Heart right ventricle (tissue), 16 donors: ENCODE data around the gene OXTR. TPM values are rescaled to one million over a fixed set of nuclear protein-coding genes. Genes with fewer than 3 reads are reported as not detected.

Experiments
- ATAC-seq, 8 donors: fragments of 200-7000 bp; cut with Tn5 transposase; one replicate each; pipeline ENCODE4 v1.9.1; 2020; ENCODE audit warnings: mild to moderate bottlenecking in 8 of 8, moderate library complexity in 8 of 8, moderate number of reproducible peaks in 1 of 8
- DNase-seq, 2 donors: peaks; one replicate each; pipeline ENCODE4 v3.0.0-alpha.2; 2020
- H3K27ac ChIP-seq, 10 donors: fragments of 200-600 bp; sonication (generic) in 2 of 10; one replicate each; pipeline versions ENCODE4 v1.5.0 to v1.8.0; 2020 to 2022; ENCODE audit warnings: mild to moderate bottlenecking in 3 of 10
- H3K27me3 ChIP-seq, 7 donors: fragments of 200-600 bp; one replicate each; pipeline ENCODE4 v1.8.0; 2021 to 2022; ENCODE audit warnings: mild to moderate bottlenecking in 2 of 7
- H3K36me3 ChIP-seq, 9 donors: fragments of 200-600 bp; sonication (generic) in 1 of 9; one replicate each; pipeline versions ENCODE4 v1.5.0 to v1.8.0; 2020 to 2022; ENCODE audit warnings: mild to moderate bottlenecking in 2 of 9
- H3K4me1 ChIP-seq, 9 donors: fragments of 200-600 bp; sonication (generic) in 1 of 9; one replicate each; pipeline versions ENCODE4 v1.5.0 to v1.8.0; 2020 to 2022; ENCODE audit warnings: mild to moderate bottlenecking in 4 of 9
- H3K4me3 ChIP-seq, 10 donors: fragments of 200-600 bp; sonication (generic) in 2 of 10; one replicate each; pipeline versions ENCODE4 v1.5.0 to v1.8.0; 2020 to 2022; ENCODE audit warnings: mild to moderate bottlenecking in 7 of 10, moderate library complexity in 2 of 10
- H3K9me3 ChIP-seq, 11 donors: fragments of 200-600 bp in 10 of 11; sonication (generic) in 2 of 11; one replicate each; pipeline versions ENCODE4 v1.5.0 to v1.8.0; 2013 to 2022; ENCODE audit warnings: mild to moderate bottlenecking in 2 of 11, control low read depth in 1 of 11, moderate library complexity in 1 of 11
- WGBS, 2 donors: extraction: QIAGEN DNeasy Blood & Tissue Kit; methylation state at CpG; one replicate each; pipeline ENCODE4 v1.1.7; 2013; ENCODE audit warnings: inconsistent platforms in 1 of 2; 5-methylcytosine and 5-hydroxymethylcytosine counted together
- intact Hi-C, 10 donors: fragments of 100-400 bp; cut with DNase I; formaldehyde crosslinking; loops; one replicate each; pipeline versions ENCODE4 v1.11.1 to v1.14.2; 2022
- polyA plus RNA-seq, 2 donors: library from polyadenylated mRNA; stranded (reverse); fragments of 200-250 nt; gene quantifications; one replicate each; pipeline ENCODE4 v1.2.3, GENCODE V29; 2013
- total RNA-seq, 10 donors: library from RNA; stranded (reverse); fragmentation: NEBNext Ultra II Directional in 3 of 10; extraction: Animal tissue kit (Norgen Biotek cat#: 25700) in 3 of 10; gene quantifications; one replicate each; pipeline versions ENCODE4 v1.2.1 to v1.2.4, GENCODE V29; 2021 to 2023
- TF ChIP-seq, protein P1 (sequence below), 9 donors: fragments of 200-600 bp; sonication (generic) in 2 of 9; IDR thresholded peaks; one replicate each; pipeline versions ENCODE4 v1.5.0 to v1.8.0; 2021 to 2022; ENCODE audit warnings: antibody characterized with exemption in 9 of 9, mild to moderate bottlenecking in 5 of 9, moderate library complexity in 1 of 9
- donor health status: Arrhythmogenic right ventricular cardiomyopathy.
- donor health status: ischemic (EF 13 %, LVEDD 7.1; RV severe dilation, severe dysfunction).
- donor health status: healthy with polysubstance abuse.
- donor health status: DM: no; HTN: yes; CAD: no.
- donor health status: DM: no; HTN: no; CAD: no.
- donor health status: ischemic (EF 25% LVEDD 6.9; RV normal size, moderate dysfunction).
- donor health status: ischemic (EF 25% LVEDD 5.7; RV mildly dilated, moderate dysfunction).
- donor health status: healthy.
- donor health status: DM: yes; HTN: yes; CAD: no.
- donor health status: Ischemic cardiomyopathy.
- donor health status: ischemic (EF 35%, LVEDD 5.7; RV mildly dilated, moderate dysfunction).
- donor health status: nonischemic (EF 11% LVEDD 7.7; RV severe dilation, severe dysfunction).
- donor health status: DM: yes; HTN: yes; CAD: no.
- donor health status: PGD.
- donor health status: ischemic (EF 29% LVEDD 5.4; RV normal size, mild dysfunction).
- donor health status: nonischemic (EF 23%, LVEDD 6.1; RV moderate dilation, normal function).

The OXTR gene
- total and polyA plus RNA-seq, 12 donors: 0.12 to 0.49 (median 0.21) TPM; not detected in 2

DNA sequence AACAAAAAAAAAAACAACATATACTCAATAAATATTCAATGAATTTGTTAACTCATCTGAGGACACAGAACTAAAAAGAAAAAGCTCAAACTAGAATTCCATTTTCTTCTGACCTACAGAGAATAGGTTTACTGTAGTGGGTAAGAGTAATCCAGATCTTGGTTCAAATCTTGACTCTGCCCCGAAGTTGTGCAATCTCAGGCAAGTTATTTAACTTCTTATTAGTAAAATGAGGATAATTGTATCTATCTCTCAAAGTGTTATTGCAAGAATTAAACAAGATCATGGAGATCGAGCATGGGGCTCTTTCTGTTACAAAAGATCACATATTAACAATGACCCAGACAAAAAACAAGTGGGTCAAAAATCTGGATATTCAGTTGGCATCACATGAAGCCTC lies 41.1 kb upstream of the OXTR start:
- peaks cover 0 to 8% (median 0%) of the 10 kb centered on the region in 11 donors for H3K9me3 ChIP-seq
- ATAC-seq (no peak), DNase-seq (no peak)
- intact Hi-C loops: no loop called here
- H3K27ac ChIP-seq: no peak overlapping the region
- TF ChIP-seq, protein P1, sequence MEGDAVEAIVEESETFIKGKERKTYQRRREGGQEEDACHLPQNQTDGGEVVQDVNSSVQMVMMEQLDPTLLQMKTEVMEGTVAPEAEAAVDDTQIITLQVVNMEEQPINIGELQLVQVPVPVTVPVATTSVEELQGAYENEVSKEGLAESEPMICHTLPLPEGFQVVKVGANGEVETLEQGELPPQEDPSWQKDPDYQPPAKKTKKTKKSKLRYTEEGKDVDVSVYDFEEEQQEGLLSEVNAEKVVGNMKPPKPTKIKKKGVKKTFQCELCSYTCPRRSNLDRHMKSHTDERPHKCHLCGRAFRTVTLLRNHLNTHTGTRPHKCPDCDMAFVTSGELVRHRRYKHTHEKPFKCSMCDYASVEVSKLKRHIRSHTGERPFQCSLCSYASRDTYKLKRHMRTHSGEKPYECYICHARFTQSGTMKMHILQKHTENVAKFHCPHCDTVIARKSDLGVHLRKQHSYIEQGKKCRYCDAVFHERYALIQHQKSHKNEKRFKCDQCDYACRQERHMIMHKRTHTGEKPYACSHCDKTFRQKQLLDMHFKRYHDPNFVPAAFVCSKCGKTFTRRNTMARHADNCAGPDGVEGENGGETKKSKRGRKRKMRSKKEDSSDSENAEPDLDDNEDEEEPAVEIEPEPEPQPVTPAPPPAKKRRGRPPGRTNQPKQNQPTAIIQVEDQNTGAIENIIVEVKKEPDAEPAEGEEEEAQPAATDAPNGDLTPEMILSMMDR (IDR thresholded peaks at IDR 0.05): no peak
- no peaks in the 10 kb centered on the region for H3K4me1 ChIP-seq
- no peaks in the 10 kb centered on the region for H3K36me3 ChIP-seq
- H3K4me3 ChIP-seq: no peak overlapping the region
- no peaks in the 10 kb centered on the region for H3K27me3 ChIP-seq
- 91 to 92% methylated on average over 2 of the region's 2 CpGs for WGBS, 2 donors

DNA sequence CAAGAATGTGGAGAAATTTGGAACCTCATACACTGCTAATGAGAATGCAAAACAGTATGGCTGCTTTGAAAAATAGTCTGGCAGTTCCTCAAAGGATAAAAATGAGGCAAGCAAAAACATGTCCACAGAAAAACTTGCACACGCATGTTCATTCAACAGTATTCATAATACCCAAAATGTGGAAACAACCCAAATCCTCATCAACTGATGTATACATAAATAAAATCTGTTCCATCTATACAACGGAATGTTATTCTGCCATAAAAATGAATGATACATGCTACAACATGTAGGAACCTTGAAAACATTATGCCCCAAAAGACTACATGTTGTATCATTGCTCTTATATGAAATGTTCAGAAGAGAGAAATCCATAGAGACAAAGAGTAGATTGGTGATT lies 36.4 kb upstream of the OXTR start:
- no peaks in the 10 kb centered on the region for H3K4me1 ChIP-seq
- peaks cover 0 to 16% (median 3%) of the 10 kb centered on the region in 11 donors for H3K9me3 ChIP-seq
- ATAC-seq (no peak), DNase-seq (no peak)
- no peak overlapping the region for H3K27ac ChIP-seq
- intact Hi-C loops: no loop called here
- no peaks in the 10 kb centered on the region for H3K27me3 ChIP-seq
- H3K4me3 ChIP-seq: no peak overlapping the region
- TF ChIP-seq, protein P1 (IDR thresholded peaks at IDR 0.05): no peak
- 93 to 95% methylated on average over 2 of the region's 2 CpGs for WGBS, 2 donors
- H3K36me3 ChIP-seq: no peaks in the 10 kb centered on the region

DNA sequence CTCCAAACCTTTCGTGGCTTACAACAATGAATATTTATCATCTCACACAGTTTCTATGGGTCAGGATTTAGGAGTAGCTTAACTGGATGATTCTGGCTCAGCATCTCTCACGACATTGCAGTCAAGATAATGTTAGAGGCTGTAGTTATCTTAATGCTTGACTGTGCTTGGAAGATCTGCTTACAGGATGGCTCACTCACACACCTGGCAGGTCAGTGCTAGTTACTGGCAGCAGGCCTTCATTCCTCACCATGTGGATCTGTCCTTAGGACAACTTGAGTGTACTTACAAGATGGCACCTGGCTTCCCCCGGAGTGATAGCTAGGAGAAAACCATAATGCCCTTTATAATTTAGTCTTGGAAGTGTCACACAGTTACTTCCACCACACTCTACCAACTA lies 32.8 kb upstream of the OXTR start:
- Histone ChIP-seq H3K4me1 (no peaks in the 10 kb centered on the region), H3K9me3 (peaks cover 0 to 29% (median 3%) of the 10 kb centered on the region in 11 donors), H3K27ac (no peak overlapping the region), H3K36me3 (no peaks in the 10 kb centered on the region), H3K27me3 (no peaks in the 10 kb centered on the region), H3K4me3 (no peak overlapping the region)
- intact Hi-C loops: no loop called here
- ATAC-seq (no peak), DNase-seq (no peak)
- 85 to 91% methylated on average over 3 of the region's 3 CpGs for WGBS, 2 donors
- TF ChIP-seq, protein P1 (IDR thresholded peaks at IDR 0.05): no peak

DNA sequence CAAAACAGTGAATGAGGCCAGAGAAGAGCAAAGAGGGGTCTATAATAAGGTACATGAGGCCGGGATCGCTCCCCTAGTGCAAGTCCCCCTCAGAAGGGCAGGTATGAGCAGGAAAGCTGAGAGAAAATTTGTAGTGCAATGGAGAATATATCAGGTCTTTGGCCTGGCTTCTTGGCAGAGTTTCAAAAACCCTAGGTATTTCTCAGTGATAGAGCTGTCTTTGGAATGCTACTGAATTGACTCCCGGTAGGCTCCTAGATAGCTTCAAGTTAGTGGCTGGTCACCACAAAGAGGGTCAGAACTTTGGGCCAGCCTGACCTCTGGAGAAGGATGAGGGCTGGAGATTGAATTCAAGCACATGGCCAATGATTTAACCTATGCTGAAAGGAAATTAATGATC lies 30.6 kb upstream of the OXTR start:
- whole genome bisulfite sequencing, 2 donors: 42 to 64% methylated on average over 3 of the region's 3 CpGs
- H3K27ac ChIP-seq: no peak overlapping the region
- H3K9me3 ChIP-seq: peaks cover 0 to 22% (median 3%) of the 10 kb centered on the region in 11 donors
- TF ChIP-seq, protein P1 (IDR thresholded peaks at IDR 0.05): no peak
- H3K4me1 ChIP-seq: no peaks in the 10 kb centered on the region
- H3K4me3 ChIP-seq: no peak overlapping the region
- no peak for DNase-seq
- no peak for ATAC-seq
- H3K27me3 ChIP-seq: no peaks in the 10 kb centered on the region
- intact Hi-C loops: no loop called here
- H3K36me3 ChIP-seq: no peaks in the 10 kb centered on the region
